Peyer's patch (tissue), 4 donors: ENCODE data around the gene PCNX2.

Experiments used
- POLR2A ChIP-seq, 2 donors: fragments of 450-650 bp; IDR thresholded peaks; one replicate each; pipeline ENCODE4 v1.5.1; 2017; ENCODE audit warnings: antibody characterized with exemption in 2 of 2, mild to moderate bottlenecking in 2 of 2, moderate library complexity in 2 of 2
- TF ChIP-seq, protein P1 (sequence below), 6 experiments: fragments of 450-650 bp in 4 of 6; fragments of 200-600 bp in 2 of 6; sonication (generic) in 1 of 6; IDR thresholded peaks; one replicate each; pipeline ENCODE4 v1.5.1; 2017 to 2019; ENCODE audit warnings: antibody characterized with exemption in 6 of 6, mild to moderate bottlenecking in 3 of 6, moderate library complexity in 1 of 6

DNA sequence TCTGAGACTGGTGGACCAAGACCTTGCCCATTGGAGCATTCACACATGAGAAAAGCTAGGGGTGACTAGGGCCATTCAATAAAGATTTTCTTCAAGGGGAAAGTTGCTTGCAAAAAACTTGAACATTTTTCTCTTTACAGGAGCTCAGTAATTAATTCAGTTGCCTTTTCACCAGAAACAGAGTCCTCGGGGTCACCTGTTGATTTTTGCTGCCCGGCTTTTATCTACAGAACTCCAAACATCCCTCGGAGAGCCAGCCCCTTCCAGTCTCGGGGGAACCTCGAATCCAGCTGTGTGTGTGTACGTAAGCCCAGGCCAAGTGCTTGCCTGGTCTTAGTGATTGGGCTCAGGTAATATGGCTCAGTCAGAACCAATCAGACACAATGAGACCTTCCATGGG, 47.5 kb downstream of the PCNX2 start:
- TF ChIP-seq, protein P1, sequence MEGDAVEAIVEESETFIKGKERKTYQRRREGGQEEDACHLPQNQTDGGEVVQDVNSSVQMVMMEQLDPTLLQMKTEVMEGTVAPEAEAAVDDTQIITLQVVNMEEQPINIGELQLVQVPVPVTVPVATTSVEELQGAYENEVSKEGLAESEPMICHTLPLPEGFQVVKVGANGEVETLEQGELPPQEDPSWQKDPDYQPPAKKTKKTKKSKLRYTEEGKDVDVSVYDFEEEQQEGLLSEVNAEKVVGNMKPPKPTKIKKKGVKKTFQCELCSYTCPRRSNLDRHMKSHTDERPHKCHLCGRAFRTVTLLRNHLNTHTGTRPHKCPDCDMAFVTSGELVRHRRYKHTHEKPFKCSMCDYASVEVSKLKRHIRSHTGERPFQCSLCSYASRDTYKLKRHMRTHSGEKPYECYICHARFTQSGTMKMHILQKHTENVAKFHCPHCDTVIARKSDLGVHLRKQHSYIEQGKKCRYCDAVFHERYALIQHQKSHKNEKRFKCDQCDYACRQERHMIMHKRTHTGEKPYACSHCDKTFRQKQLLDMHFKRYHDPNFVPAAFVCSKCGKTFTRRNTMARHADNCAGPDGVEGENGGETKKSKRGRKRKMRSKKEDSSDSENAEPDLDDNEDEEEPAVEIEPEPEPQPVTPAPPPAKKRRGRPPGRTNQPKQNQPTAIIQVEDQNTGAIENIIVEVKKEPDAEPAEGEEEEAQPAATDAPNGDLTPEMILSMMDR (IDR thresholded peaks at IDR 0.05): no peak
- no peak for TF ChIP-seq POLR2A (IDR thresholded peaks at IDR 0.05)
